Kidney capillary endothelial cell (primary cell): Measurements from ENCODE around the gene GPR146.

Experiments used
- DNase-seq: peaks from one replicate; pipeline ENCODE4 v3.0.0-alpha.2; 2018; ENCODE audit warnings: low spot score

Gene GPR146

GRCh38 chr7:1043552-1044188 lies 676 bp upstream of the GPR146 start:
- DNase-seq = no peak

DNA sequence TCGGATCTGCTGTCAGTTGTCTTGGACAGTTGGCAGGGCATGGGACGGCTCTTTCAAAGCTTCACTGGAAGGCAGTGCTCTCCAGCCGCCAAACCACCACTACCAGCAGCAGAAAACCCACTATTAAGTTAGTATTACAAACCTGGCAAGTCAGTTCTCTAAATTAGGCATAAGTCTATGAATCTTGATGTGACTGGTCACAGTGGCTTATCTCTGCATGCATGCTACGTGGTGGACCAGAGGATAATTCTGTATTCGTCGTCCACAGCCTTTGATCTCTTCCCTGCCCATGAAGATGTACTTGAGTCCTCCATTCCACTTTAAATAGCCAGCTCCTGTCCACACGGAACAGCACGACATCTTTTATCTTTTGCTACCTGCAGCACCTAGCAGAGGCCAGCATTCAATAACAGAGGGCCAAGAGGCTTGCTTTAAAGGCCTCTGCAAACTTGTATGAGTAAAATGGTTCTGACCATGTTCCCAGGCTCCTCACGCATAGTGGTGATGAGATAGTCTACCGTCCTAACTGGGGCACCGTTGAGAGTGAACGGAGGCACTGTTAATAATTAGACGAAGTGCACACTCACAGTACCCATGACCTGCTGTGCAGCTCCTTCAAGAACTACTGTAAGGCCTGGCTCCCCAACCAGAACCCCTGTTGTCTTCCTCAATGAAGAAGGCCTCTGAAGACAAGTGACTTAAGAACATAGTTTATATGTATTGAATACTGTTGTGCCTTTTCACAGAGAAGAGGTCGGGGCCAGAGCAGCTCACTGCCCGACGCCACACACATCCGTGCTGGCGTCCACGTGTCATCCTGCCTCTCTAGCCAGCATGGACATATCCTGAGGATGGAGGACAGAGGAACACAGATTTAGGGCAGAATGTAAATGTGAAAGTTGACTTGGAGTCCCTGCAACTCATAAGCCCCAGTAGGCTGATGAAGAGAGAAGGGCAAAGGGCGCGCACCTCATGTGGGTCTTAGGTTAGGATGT lies 1.0 kb downstream of the GPR146 start:
- DNase-seq = no peak

DNA sequence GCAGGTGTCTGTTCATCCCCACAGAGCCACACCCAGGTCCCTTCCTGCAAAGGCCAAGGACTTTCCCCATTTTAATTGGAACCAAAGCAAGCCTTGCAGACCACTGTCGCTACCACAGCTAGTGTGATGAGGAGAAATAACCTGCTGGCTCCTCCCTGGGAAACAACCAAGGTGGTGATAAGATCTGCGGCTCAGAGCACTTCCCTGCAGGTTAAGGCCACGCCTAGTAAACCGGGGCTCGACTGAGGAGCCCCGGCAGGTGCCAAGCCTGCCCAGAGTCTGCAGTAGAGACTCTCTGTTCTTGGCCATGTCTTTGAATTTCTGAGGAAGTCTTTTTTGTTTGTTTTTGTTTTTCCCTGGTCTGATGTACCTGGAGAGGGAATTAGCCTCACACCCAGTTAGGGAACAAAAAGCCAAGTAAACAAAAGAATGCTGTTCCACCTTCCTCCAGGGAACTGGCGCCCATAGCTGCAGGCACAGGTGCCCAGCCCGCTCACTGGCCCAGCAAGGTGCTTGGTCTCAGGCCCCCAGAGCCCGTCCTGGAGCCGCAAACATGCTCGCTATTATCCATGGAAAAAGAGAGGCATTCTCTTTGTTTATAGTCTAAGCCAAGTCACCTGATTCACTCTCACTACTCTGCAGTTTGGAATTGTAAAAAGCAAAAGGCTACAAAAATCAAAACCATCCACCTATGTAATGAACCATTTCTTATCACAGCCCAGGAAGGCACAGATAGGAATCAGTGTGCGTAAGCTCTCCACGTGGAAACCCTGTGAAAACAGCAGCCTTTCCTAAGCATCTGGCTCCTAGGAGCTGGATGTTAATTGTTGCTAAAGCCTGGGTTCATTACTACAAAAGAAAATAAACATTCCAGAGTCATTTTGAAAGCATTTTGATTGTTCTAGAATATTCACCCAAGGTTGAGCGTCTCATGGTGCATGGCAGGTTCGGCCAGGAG lies 2.7 kb downstream of the GPR146 start:
- DNase-seq = no peak

GRCh38 chr7:1049006-1049741 lies 4.8 kb downstream of the GPR146 start:
- no peak for DNase-seq

- DNase-seq = no peak
These were observed 5.5 kb downstream of the GPR146 start for GRCh38 chr7:1049801-1050200.

- no peak for DNase-seq
These were observed 6.0 kb downstream of the GPR146 start for GRCh38 chr7:1050254-1050906.

DNA sequence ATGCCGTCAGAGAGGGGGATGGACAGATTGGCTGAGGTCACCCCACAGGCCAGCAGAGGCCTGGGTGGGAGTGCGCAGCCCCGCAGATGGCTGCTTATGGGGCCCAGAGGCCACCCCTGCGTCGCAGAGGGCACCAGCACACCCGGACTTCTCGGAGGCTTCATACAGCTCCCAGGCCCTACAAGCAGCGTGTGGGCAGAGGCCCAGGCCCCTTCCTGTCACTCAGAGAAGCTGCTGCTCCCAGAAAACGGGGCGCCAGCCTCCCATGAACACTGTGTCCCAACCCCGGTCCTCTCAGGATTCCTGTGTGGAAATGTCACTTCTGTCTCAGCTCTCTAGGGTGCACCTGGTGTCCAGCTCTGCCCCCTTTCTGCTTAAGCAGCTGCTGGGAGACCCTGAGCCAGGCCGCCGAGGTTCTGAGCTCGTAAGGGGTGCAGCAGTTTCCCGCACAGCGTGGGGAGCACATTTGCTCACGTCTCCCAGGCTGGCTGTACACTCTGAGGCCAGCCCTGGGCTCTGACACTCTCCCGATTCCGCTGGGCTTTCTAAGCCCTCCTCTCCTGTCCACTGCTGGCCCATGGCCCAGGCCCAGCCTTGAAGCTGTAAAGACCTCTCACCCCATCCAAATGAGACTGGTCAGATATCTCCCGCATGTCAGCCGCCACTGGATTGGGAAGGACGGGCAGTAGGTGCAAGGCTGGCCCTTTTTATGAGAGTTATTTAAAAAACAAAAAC lies 6.8 kb downstream of the GPR146 start:
- no peak for DNase-seq

DNA sequence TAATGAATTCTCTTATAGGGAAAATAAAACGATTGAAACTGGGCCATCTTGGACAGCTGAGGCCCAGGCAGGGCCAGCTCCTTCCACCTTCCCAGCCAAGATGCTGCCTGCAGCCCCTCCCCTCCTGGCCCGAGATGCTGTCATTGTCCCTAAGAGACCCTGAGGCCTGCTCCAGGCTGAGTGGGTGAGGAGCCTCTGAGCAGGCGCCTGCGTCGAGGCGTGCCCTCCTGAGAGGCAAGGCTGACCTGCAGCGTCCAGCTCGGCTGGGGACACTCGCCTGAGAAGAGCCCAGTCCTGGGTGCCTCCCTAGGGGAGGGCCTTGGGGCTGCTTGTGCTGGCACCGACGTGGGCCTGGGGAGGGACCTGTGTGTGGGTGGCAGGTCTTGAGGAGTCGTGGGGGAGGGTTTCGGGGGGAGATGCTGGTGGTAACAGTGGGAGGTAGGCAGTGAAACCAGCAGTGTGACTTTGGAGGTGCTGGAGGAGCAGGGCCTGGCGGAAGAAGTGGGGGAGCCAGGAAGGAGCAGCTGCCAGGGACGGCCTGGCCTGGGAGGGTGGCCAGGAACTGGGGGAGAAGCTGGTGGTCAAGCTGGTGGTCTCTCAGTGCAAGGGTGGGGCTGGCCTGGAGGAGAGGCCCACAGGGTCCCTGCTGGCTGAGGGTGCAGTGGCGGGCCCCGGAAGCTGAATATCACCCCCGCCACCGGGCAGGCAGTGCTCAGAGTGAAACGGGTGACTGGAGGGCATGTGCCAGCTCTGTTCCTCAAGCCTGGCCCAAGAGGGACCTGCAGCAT lies 7.9 kb downstream of the GPR146 start:
- DNase-seq = no peak

GRCh38 chr7:1053002-1053411 lies 8.7 kb downstream of the GPR146 start:
- DNase-seq = peak; percentile 78

DNA sequence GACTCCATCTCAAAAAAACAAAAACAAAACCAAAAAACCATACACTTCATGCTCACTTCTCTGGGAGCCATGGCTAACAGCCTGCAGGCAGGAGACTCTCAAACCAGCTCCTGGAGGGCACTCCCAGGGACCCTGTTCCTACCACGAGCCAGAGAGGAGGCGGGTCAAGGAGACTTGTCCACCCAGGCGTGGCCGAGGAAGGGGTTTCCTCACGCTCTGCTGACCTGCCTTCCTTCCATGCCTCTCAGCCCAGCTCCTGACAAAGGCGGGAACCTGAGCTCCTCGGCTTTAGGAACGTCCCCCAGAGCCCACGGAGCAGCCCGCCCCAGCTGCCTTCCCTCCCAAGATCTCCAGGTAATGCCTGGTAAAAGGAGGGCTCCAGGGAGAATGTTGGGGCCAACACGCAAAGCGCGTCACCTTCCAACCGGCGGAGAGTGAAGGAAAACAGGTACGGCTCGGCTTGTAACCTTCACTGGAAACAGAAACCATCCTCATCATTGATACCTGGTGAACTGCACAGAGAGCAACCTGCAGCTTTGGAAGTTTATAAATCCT lies 9.5 kb downstream of the GPR146 start:
- DNase-seq = no peak

- no peak for DNase-seq
These were observed 10.1 kb downstream of the GPR146 start for GRCh38 chr7:1054438-1054837.

GRCh38 chr7:1054861-1055450 lies 10.6 kb downstream of the GPR146 start:
- DNase-seq = no peak

GRCh38 chr7:1055491-1055955 lies 11.2 kb downstream of the GPR146 start:
- DNase-seq = no peak

- DNase-seq = no peak
These were observed 11.8 kb downstream of the GPR146 start for GRCh38 chr7:1055956-1056784.

DNA sequence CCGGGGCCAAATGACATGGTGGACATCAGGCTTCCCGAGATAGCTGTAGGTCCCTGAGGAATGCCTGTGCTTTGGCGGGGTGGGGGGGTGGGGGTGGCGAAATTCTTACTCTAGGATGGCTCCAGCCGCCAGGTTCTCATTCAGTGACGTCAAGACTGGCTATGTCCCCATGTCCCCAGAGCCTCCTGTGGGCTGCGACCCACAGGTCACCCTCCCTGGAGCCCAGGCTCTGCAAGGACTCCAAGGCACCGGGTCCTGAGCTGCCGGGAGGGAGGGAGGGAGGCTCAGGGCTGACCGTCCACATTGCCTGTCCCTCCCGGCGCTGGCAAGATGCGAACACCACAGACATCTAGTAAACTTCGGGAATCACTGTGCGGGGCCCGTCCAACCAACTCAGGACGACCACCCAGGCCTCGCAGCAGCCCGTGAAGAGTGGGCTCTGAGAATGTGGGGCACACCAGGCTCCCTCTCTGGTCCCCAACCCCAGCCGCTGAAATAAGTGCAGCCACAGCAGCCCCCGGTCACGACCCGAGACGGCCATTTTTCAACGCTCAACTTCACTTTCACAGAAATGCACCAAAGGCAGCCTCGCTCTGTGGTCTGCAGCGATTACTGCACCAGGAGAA lies 12.6 kb downstream of the GPR146 start:
- DNase-seq = no peak

DNA sequence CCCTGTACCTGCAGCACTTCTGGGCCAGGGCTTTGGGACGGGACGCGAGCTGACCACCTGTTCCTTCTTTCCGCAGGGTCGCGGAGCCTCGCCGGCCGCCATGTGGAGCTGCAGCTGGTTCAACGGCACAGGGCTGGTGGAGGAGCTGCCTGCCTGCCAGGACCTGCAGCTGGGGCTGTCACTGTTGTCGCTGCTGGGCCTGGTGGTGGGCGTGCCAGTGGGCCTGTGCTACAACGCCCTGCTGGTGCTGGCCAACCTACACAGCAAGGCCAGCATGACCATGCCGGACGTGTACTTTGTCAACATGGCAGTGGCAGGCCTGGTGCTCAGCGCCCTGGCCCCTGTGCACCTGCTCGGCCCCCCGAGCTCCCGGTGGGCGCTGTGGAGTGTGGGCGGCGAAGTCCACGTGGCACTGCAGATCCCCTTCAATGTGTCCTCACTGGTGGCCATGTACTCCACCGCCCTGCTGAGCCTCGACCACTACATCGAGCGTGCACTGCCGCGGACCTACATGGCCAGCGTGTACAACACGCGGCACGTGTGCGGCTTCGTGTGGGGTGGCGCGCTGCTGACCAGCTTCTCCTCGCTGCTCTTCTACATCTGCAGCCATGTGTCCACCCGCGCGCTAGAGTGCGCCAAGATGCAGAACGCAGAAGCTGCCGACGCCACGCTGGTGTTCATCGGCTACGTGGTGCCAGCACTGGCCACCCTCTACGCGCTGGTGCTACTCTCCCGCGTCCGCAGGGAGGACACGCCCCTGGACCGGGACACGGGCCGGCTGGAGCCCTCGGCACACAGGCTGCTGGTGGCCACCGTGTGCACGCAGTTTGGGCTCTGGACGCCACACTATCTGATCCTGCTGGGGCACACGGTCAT lies 13.3 kb downstream of the GPR146 start:
- no peak for DNase-seq
